CD4-positive, alpha-beta T cell treated with Interleukin-17A for 4 hours (primary cell): ENCODE measurements around the gene MEDAG.

Experiments used
- DNase-seq: peaks from one replicate; pipeline ENCODE4 v3.0.0-alpha.2; 2020; ENCODE audit warnings: mixed read lengths

MEDAG gene

GRCh38 chr13:30873499-30873898 lies 32.6 kb upstream of the MEDAG start:
- no peak for DNase-seq

GRCh38 chr13:30874111-30874510 lies 32.0 kb upstream of the MEDAG start:
- DNase-seq: no peak

- no peak for DNase-seq
Measured at GRCh38 chr13:30874561-30874960, 31.5 kb upstream of the MEDAG start.

GRCh38 chr13:30877335-30877734 lies 28.7 kb upstream of the MEDAG start:
- no peak for DNase-seq

- no peak for DNase-seq
Measured at GRCh38 chr13:30880151-30880855, 25.8 kb upstream of the MEDAG start.

- no peak for DNase-seq
Measured at GRCh38 chr13:30880856-30881155, 25.3 kb upstream of the MEDAG start.

- DNase-seq: no peak
Measured at GRCh38 chr13:30881191-30881651, 24.9 kb upstream of the MEDAG start.

- DNase-seq: no peak
Measured at GRCh38 chr13:30882026-30882850, 23.8 kb upstream of the MEDAG start.

- DNase-seq: no peak
Measured at GRCh38 chr13:30882996-30883766, 22.9 kb upstream of the MEDAG start.

- no peak for DNase-seq
Measured at GRCh38 chr13:30884543-30884942, 21.5 kb upstream of the MEDAG start.

- no peak for DNase-seq
Measured at GRCh38 chr13:30889196-30889690, 16.8 kb upstream of the MEDAG start.

- no peak for DNase-seq
Measured at GRCh38 chr13:30892966-30893365, 13.1 kb upstream of the MEDAG start.

GRCh38 chr13:30895773-30896172 lies 10.3 kb upstream of the MEDAG start:
- no peak for DNase-seq

GRCh38 chr13:30898070-30898469 lies 8.0 kb upstream of the MEDAG start:
- DNase-seq: no peak

GRCh38 chr13:30898678-30899241 lies 7.3 kb upstream of the MEDAG start:
- DNase-seq: no peak

- no peak for DNase-seq
Measured at GRCh38 chr13:30900436-30900835, 5.6 kb upstream of the MEDAG start.

- DNase-seq: no peak
Measured at GRCh38 chr13:30900952-30901749, 4.9 kb upstream of the MEDAG start.

GRCh38 chr13:30904043-30904442 lies 2.0 kb upstream of the MEDAG start:
- DNase-seq: no peak

GRCh38 chr13:30906411-30907051 lies 460 bp downstream of the MEDAG start:
- DNase-seq: no peak

- no peak for DNase-seq
Measured at GRCh38 chr13:30907121-30907861, 1.2 kb downstream of the MEDAG start.

GRCh38 chr13:30908416-30908980 lies 2.4 kb downstream of the MEDAG start:
- no peak for DNase-seq
